ENCODE data around the gene BICD1. TPM values are rescaled to one million over a fixed set of nuclear protein-coding genes. Genes with fewer than 3 reads are reported as not detected.

BICD1 gene
- total RNA-seq, 1 experiment from 2014 or later, result 41.3 TPM

DNA sequence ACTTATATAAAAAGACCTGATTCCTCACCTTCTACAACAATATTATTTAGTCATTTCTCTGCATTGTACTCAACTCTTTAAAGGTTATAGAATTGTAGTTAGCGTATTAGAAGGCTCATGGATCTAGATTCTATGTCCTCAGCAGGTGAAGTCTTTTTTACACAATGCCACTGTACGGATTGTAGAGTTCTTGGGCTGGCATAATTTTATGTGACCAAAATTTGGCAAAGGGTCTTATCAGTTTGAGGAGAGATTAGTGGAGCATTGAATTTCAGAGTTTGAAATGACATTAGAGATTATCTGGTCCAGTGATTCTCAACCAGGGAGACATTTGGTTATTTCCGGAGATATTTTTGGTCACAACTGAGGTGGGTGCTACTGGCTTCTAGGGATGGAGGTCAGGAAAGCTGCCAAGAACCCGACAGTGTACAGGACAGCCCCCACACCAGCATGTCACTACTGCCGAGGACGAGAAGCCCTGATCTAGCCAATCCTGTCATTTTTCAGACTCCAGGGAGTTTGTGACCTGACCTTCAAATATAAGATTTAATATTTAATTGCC, 63.9 kb downstream of the BICD1 start:
- Histone ChIP-seq H3K27me3 (ENCODE audit: insufficient read depth, low read depth) (no peaks in the 10 kb centered on the region), H3K9me2 (ENCODE audit: insufficient read depth) (no peaks in the 10 kb centered on the region), H2AFZ (no peak overlapping the region), H4K20me1 (ENCODE audit: insufficient read depth) (no peaks in the 10 kb centered on the region), H3K4me2 (no peak overlapping the region), H3K9me3 (ENCODE audit: insufficient read depth, low read depth) (no peaks in the 10 kb centered on the region), H3K4me3 (no peak overlapping the region), H3K27ac (no peak overlapping the region), H3F3A (ENCODE audit: insufficient read depth, low read depth) (no peaks in the 10 kb centered on the region), H3K36me3 (ENCODE audit: low read depth) (no peaks in the 10 kb centered on the region), H3K79me2 (ENCODE audit: low read depth) (no peaks in the 10 kb centered on the region), H3K4me1 (replicated peaks; ENCODE audit: insufficient read depth) (no peaks in the 10 kb centered on the region)
- no peak for DNase-seq
- no peak for TF ChIP-seq EZH2 (IDR thresholded peaks at IDR 0.05; ENCODE audit: low read depth)
- TF ChIP-seq, protein P1, sequence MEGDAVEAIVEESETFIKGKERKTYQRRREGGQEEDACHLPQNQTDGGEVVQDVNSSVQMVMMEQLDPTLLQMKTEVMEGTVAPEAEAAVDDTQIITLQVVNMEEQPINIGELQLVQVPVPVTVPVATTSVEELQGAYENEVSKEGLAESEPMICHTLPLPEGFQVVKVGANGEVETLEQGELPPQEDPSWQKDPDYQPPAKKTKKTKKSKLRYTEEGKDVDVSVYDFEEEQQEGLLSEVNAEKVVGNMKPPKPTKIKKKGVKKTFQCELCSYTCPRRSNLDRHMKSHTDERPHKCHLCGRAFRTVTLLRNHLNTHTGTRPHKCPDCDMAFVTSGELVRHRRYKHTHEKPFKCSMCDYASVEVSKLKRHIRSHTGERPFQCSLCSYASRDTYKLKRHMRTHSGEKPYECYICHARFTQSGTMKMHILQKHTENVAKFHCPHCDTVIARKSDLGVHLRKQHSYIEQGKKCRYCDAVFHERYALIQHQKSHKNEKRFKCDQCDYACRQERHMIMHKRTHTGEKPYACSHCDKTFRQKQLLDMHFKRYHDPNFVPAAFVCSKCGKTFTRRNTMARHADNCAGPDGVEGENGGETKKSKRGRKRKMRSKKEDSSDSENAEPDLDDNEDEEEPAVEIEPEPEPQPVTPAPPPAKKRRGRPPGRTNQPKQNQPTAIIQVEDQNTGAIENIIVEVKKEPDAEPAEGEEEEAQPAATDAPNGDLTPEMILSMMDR (conservative IDR thresholded peaks at IDR 0.05), result no peak
- CTCF ChIA-PET, result no interaction called here
- no TSS peak for BruUV-seq (replicated peaks)
- intact Hi-C loops (cut with micrococcal nuclease; ENCODE audit: unreplicated experiment), result no loop called here
- POLR2A ChIA-PET (ENCODE audit: unreplicated experiment), result no interaction called here

DNA sequence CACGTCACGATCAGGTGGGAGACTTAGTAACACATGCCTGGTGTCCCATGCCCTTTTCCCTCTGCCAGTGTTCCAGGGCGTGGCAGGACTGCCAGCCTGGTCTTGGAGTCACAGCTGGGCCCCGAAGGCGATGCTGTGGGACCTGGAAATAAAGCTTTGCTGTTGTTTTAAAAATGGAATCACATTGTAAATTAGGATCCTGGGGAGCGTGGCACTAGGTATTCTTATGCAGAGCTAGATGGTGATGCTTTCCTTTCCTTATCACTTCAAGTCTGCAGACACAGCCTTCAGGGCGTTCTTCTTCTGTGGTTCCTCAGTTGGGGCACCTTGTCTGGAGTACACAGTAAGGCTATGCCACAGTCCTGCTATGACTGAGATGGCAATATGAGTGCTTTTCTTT, 64.6 kb downstream of the BICD1 start:
- H3F3A ChIP-seq (ENCODE audit: insufficient read depth, low read depth), result no peaks in the 10 kb centered on the region
- no peaks in the 10 kb centered on the region for H4K20me1 ChIP-seq (ENCODE audit: insufficient read depth)
- no peaks in the 10 kb centered on the region for H3K9me2 ChIP-seq (ENCODE audit: insufficient read depth)
- intact Hi-C loops (cut with micrococcal nuclease; ENCODE audit: unreplicated experiment), result no loop called here
- H3K4me3 ChIP-seq, result no peak overlapping the region
- no peak overlapping the region for H3K4me2 ChIP-seq
- H3K4me1 ChIP-seq (replicated peaks; ENCODE audit: insufficient read depth), result no peaks in the 10 kb centered on the region
- H3K9me3 ChIP-seq (ENCODE audit: insufficient read depth, low read depth), result no peaks in the 10 kb centered on the region
- no peak overlapping the region for H2AFZ ChIP-seq
- ChIA-PET CTCF (no interaction called here), POLR2A (ENCODE audit: unreplicated experiment) (no interaction called here)
- no TSS peak for BruUV-seq (replicated peaks)
- H3K79me2 ChIP-seq (ENCODE audit: low read depth), result no peaks in the 10 kb centered on the region
- TF ChIP-seq, protein P1 (conservative IDR thresholded peaks at IDR 0.05), result no peak
- no peaks in the 10 kb centered on the region for H3K36me3 ChIP-seq (ENCODE audit: low read depth)
- no peak overlapping the region for H3K27ac ChIP-seq
- no peaks in the 10 kb centered on the region for H3K27me3 ChIP-seq (ENCODE audit: insufficient read depth, low read depth)
- no peak for DNase-seq

DNA sequence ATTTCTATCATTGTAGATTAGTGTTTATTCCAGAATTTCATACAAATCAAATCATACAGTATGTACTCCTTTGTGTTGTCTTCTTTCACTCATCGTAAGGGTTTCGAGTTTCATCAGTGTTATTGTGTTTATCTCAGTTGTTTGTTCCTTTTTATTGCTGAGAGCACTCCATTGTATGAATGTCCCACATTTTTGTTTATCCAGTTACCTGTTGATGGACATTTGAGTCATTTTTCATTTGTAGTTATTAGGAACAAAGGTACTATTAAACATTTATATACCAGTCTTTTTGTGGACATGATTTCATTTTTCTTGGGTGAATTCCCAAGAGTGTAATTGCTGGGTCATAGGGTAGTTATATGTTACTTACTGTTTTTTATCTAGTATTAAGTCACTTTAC, 70.0 kb downstream of the BICD1 start:
- no peaks in the 10 kb centered on the region for H3K36me3 ChIP-seq (ENCODE audit: low read depth)
- TF ChIP-seq, protein P1 (conservative IDR thresholded peaks at IDR 0.05), result no peak
- no peak for TF ChIP-seq EZH2 (IDR thresholded peaks at IDR 0.05; ENCODE audit: low read depth)
- no peak for DNase-seq
- H3K27me3 ChIP-seq (ENCODE audit: insufficient read depth, low read depth), result no peaks in the 10 kb centered on the region
- no peaks in the 10 kb centered on the region for H3F3A ChIP-seq (ENCODE audit: insufficient read depth, low read depth)
- no TSS peak for BruUV-seq (replicated peaks)
- H3K79me2 ChIP-seq (ENCODE audit: low read depth), result no peaks in the 10 kb centered on the region
- no peaks in the 10 kb centered on the region for H3K9me3 ChIP-seq (ENCODE audit: insufficient read depth, low read depth)
- no peak overlapping the region for H3K27ac ChIP-seq
- ChIA-PET POLR2A (ENCODE audit: unreplicated experiment) (no interaction called here), CTCF (no interaction called here)
- H3K4me1 ChIP-seq (replicated peaks; ENCODE audit: insufficient read depth), result no peaks in the 10 kb centered on the region
- no peaks in the 10 kb centered on the region for H3K9me2 ChIP-seq (ENCODE audit: insufficient read depth)
- H3K4me2 ChIP-seq, result no peak overlapping the region
- intact Hi-C loops (cut with micrococcal nuclease; ENCODE audit: unreplicated experiment), result no loop called here
- no peak overlapping the region for H2AFZ ChIP-seq
- no peaks in the 10 kb centered on the region for H4K20me1 ChIP-seq (ENCODE audit: insufficient read depth)
- no peak overlapping the region for H3K4me3 ChIP-seq

Measured in PC-9 (cell line).